ENCODE data around the gene FRYL. TPM values are rescaled to one million over a fixed set of nuclear protein-coding genes. Genes with fewer than 3 reads are reported as not detected.

The FRYL gene
- total RNA-seq, 1 experiment from 2014 or later, result 47.7 TPM

DNA sequence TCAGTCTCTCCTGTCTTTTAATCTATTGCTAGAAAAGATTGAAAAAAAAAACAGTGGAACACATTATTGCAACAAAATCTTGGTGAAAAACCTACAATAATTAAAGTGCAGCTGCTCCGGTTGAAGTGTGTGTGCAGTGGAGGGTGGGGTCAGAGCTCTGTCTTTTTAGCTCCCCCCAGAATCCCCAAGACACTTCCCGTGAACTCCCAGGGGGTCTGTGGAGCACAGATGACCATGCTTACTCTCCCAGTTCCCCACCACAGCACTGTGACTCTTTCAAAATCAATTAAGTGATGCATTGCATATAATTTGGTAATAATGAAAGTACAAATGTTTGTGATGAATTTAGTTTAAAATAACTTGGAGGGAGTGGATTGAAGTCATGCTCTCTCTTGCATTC, 312.6 kb downstream of the FRYL start:
- Histone ChIP-seq H3K9ac (ENCODE audit: low read length) (no peak overlapping the region), H3K79me2 (ENCODE audit: insufficient read depth, low read length) (no peaks in the 10 kb centered on the region), H3K4me3 (replicated peaks in 1 of 2; ENCODE audit: low read depth in 1 of 2, low read length in 2 of 2) (no peak overlapping the region), H3K4me1 (ENCODE audit: control insufficient read depth in 1 of 2, insufficient read depth in 2 of 2, low read length in 2 of 2) (no peaks in the 10 kb centered on the region), H3K36me3 (ENCODE audit: control insufficient read depth in 1 of 2, insufficient read depth in 2 of 2, low read length in 2 of 2) (no peaks in the 10 kb centered on the region), H3K9me3 (ENCODE audit: control insufficient read depth in 1 of 2, insufficient read depth in 1 of 2, low read depth in 1 of 2, low read length in 2 of 2) (no peaks in the 10 kb centered on the region), H2AFZ (ENCODE audit: low read depth, low read length, poor library complexity, severe bottlenecking) (no peak overlapping the region), H4K20me1 (ENCODE audit: insufficient read depth) (no peaks in the 10 kb centered on the region), H3K27ac (ENCODE audit: low read depth, low read length) (no peak overlapping the region), H3K27me3 (ENCODE audit: insufficient read depth, low read length) (no peaks in the 10 kb centered on the region), H3K9me2 (ENCODE audit: insufficient read depth) (no peaks in the 10 kb centered on the region), H3K4me2 (ENCODE audit: low read length) (no peak overlapping the region)
- TF ChIP-seq EZH2 (IDR thresholded peaks at IDR 0.05) (no peak), SIN3A (IDR thresholded peaks at IDR 0.05; ENCODE audit: low read depth) (no peak), TCF7L2 (IDR thresholded peaks at IDR 0.05; ENCODE audit: borderline replicate concordance, extremely low read depth, insufficient read depth, insufficient read length) (no peak)
- TF ChIP-seq, protein P1, sequence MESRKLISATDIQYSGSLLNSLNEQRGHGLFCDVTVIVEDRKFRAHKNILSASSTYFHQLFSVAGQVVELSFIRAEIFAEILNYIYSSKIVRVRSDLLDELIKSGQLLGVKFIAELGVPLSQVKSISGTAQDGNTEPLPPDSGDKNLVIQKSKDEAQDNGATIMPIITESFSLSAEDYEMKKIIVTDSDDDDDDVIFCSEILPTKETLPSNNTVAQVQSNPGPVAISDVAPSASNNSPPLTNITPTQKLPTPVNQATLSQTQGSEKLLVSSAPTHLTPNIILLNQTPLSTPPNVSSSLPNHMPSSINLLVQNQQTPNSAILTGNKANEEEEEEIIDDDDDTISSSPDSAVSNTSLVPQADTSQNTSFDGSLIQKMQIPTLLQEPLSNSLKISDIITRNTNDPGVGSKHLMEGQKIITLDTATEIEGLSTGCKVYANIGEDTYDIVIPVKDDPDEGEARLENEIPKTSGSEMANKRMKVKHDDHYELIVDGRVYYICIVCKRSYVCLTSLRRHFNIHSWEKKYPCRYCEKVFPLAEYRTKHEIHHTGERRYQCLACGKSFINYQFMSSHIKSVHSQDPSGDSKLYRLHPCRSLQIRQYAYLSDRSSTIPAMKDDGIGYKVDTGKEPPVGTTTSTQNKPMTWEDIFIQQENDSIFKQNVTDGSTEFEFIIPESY (IDR thresholded peaks at IDR 0.05; ENCODE audit: extremely low read depth, insufficient replicate concordance, low read length), result no peak
- TF ChIP-seq, protein P2, sequence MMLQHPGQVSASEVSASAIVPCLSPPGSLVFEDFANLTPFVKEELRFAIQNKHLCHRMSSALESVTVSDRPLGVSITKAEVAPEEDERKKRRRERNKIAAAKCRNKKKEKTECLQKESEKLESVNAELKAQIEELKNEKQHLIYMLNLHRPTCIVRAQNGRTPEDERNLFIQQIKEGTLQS (IDR thresholded peaks at IDR 0.05), result no peak
- TF ChIP-seq, protein P3, sequence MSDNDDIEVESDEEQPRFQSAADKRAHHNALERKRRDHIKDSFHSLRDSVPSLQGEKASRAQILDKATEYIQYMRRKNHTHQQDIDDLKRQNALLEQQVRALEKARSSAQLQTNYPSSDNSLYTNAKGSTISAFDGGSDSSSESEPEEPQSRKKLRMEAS (IDR thresholded peaks at IDR 0.05), result no peak
- TF ChIP-seq, protein P4, sequence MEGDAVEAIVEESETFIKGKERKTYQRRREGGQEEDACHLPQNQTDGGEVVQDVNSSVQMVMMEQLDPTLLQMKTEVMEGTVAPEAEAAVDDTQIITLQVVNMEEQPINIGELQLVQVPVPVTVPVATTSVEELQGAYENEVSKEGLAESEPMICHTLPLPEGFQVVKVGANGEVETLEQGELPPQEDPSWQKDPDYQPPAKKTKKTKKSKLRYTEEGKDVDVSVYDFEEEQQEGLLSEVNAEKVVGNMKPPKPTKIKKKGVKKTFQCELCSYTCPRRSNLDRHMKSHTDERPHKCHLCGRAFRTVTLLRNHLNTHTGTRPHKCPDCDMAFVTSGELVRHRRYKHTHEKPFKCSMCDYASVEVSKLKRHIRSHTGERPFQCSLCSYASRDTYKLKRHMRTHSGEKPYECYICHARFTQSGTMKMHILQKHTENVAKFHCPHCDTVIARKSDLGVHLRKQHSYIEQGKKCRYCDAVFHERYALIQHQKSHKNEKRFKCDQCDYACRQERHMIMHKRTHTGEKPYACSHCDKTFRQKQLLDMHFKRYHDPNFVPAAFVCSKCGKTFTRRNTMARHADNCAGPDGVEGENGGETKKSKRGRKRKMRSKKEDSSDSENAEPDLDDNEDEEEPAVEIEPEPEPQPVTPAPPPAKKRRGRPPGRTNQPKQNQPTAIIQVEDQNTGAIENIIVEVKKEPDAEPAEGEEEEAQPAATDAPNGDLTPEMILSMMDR (IDR thresholded peaks at IDR 0.05 in 2 of 3, conservative IDR thresholded peaks at IDR 0.05 in 1 of 3; ENCODE audit: borderline replicate concordance in 1 of 3, insufficient read depth in 1 of 3, low read depth in 2 of 3, low read length in 2 of 3), result no peak
- TF ChIP-seq, protein P5, sequence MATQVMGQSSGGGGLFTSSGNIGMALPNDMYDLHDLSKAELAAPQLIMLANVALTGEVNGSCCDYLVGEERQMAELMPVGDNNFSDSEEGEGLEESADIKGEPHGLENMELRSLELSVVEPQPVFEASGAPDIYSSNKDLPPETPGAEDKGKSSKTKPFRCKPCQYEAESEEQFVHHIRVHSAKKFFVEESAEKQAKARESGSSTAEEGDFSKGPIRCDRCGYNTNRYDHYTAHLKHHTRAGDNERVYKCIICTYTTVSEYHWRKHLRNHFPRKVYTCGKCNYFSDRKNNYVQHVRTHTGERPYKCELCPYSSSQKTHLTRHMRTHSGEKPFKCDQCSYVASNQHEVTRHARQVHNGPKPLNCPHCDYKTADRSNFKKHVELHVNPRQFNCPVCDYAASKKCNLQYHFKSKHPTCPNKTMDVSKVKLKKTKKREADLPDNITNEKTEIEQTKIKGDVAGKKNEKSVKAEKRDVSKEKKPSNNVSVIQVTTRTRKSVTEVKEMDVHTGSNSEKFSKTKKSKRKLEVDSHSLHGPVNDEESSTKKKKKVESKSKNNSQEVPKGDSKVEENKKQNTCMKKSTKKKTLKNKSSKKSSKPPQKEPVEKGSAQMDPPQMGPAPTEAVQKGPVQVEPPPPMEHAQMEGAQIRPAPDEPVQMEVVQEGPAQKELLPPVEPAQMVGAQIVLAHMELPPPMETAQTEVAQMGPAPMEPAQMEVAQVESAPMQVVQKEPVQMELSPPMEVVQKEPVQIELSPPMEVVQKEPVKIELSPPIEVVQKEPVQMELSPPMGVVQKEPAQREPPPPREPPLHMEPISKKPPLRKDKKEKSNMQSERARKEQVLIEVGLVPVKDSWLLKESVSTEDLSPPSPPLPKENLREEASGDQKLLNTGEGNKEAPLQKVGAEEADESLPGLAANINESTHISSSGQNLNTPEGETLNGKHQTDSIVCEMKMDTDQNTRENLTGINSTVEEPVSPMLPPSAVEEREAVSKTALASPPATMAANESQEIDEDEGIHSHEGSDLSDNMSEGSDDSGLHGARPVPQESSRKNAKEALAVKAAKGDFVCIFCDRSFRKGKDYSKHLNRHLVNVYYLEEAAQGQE (IDR thresholded peaks at IDR 0.05; ENCODE audit: low read depth), result no peak
- ChIA-PET POLR2A (no interaction called here), CTCF (no interaction called here), RAD21 (ENCODE audit: low non-redundant PET in 1 of 2, low total read pairs in 2 of 2, uncharacterized antibody in 2 of 2, unreplicated experiment in 2 of 2) (interaction anchor here in 1 of 2 experiments (0.5 kb wide), 1 partner anchor 9 kb away, joined by 4 read pairs; no protein-coding TSS in a partner anchor)
- intact Hi-C loops (cut with micrococcal nuclease), result no loop called here
- BruUV-seq (replicated peaks), result no TSS peak
- ATAC-seq (no peak), DNase-seq (ENCODE audit: low read depth, low spot score) (no peak)

Measured in HCT116 (cell line).